ENCODE data around the gene HOXB7. TPM values are rescaled to one million over a fixed set of nuclear protein-coding genes. Genes with fewer than 3 reads are reported as not detected.
A peak's percentile ranks its signal among the peaks of the same experiment; 100 is the strongest.

HOXB7 gene
- 9.9 and 11.4 TPM in 2 replicates for total RNA-seq

DNA sequence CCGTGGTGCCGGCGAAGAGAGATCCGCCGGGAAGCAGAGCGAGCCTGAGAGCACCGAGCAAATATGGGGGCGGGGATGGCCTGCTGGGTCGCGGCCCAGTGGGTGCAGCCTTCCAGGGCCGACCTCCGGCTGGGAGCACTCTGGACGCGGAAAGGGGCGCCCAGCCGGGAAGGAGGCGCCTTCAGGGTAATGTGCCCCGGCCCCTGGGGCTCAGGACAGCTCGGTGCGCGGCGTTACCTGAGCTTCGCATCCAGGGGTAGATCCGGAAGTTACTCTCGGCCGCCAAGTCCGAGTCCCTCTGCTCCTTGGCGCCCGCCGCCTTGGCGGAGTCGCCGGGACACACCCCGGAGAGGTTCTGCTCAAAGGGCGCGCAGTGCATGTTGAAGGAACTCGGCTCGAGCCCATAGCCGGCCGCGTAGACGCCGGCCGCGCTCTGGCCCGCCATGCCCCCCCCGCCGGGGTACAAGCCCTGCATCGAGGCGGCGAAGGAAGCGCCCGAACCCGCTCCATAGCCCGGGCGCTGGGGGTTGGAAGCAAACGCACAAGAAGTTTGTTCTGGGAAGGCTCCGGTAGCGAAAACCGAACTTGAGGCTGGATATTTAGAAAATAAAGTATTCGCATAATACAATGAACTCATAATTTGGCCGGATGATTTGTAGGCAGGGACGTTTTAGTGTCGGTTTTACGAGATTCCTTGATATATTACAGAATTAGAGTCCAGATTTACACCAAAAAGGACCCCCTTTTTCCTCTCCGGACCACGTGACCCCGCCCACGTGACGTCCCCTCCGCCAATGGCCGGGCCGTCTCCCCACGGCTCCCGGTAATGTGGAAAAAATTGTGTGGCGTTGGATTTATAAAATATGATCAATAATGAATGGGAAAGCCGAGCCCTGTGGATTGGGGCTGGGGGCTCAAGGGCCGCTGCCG is at the start of gene HOXB7:
HOXB7 (minus strand) TSS at position 736 of the 930 bp plus-strand sequence; CDS start at position 637, 99 bp downstream.
- peak; percentile 82 for DNase-seq

DNA sequence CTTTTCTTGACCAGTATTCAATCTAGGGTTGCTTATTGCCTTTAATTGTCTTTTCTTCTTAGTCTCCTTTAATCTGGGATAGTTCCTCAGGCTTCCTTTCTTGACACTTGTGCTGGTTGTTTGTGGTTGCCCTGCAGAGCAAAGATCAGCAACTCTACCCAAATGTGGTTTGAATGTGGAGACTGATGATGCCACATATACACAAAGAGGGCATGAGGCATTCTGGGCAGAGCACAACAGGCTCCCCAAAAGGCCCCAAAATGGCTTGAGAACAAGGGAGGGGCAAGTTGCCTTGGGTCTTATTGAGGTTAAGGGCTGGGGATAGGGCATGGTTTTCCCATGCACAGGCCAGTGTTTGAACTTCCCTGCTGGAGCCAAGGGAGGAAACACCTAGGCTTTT is 45.1 kb upstream of the HOXB7 start:
- no peak for DNase-seq

DNA sequence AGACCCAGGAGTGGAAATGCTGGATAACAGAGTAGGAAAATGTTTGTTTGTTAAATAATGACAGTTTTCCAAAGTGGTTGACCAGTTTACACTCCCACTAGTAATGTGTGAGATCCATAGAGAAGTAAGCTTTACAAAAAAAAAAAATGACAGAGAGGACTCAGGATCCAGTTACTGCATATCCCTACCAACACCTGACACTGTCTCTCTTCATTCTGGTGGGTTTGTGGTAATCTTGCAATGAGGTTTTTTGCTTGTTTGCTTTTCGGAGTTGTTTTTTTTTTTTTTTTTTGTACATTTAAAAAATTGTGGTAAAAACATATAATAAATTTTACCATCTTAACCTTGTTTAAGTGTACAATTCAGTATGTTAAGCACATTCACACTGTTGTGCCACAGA is 38.9 kb upstream of the HOXB7 start:
- DNase-seq = no peak

DNA sequence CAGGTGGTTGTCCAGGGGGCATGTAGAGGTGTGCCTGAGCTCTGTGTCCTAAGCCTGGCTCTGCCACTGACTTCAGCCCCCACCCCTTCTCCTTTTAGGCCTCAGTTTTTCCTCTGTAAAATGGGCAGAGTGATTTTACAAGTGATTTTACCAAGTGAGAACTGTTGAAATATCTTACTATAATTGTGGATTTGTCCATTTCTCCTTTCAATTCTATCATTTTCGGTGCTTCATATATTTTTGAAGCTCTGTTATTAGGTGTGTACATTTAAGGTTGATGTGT is 37.1 kb upstream of the HOXB7 start:
- DNase-seq = no peak

DNA sequence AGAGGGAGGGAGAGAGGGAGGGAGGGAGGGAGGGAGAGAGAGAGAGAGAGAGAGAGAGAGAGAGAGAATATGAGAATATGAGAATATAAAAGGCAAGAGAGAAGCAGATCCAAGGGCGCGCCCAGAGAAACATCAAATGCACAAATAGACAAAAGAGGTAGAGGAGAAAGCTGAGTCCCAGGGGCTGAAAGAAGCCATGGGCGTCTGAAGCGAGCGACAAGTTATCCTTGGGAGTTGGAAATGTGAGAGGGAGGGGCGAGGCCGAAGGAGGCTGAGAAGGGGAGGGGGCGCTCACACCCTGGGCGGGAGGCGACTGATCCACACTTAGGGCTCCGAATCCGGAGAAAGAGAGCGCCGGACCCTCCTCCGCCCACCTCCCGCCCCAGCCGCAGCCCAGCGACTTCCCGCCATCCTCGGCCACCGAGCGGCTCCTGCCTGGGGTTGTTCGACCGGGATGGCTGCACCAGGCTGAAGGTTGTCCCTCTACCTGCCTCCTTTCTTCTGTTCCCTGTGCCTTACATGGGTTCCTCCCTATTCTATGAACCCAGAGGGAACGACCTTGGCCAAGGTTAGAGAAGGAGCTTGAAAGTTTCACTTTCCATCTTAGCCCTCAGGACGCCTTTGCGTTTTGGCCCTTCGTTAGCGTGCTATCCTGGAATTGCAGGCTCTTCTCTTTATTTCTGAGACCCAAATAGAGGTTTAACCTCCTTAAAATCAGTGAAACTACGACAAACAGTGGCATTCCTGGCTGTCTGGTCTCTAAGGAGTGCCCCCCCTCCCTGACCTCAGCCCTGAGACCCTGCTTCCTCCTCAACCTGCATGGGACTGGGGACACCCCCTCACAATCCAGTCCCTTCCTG is 36.5 kb upstream of the HOXB7 start:
- DNase-seq = no peak

DNA sequence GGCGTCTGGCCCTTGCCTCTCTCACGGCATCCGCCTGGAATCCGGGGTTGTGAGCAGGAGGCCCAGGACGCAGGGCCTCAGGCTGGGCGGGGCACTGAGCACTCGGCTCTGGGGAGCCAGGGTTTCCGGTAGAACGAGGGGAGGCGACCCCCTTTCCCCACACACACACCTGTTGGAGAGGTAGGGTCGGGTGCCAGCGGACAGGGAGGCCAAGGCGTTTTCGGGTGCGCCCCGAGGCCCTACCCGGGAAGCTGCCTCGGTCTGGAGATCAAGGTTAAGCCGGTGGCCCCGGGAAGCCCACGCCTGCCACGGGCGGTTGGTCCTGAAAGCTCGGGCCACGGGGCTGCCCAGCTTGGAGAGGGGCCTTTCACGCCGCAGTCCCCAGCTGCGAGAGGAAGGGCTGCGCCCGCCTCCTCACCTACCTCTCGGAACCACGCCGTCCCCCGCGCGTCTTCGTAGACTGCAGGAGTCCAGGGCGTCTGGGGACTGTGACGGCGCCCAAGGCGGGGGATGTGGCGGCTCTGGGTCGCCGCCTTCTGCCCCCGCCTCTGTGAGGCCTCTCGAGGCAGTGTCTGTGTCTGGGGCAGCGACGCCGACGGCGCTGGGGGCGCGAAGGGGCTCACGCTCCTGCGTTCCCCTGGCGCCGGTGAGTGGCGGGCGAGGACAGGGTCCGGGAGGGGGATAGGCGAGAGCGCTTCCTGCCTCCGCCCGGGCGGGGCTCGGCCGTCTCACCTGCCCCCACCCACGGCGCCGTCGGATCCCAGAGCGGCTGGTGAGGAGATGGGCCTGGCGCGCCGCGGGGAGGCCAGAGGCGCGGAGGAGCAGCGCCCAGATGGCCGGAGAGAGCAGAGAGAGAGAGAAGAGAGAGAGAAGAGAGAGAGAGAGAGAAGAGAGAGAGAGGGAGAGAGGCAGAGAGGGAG is 35.6 kb upstream of the HOXB7 start:
- DNase-seq = no peak

DNA sequence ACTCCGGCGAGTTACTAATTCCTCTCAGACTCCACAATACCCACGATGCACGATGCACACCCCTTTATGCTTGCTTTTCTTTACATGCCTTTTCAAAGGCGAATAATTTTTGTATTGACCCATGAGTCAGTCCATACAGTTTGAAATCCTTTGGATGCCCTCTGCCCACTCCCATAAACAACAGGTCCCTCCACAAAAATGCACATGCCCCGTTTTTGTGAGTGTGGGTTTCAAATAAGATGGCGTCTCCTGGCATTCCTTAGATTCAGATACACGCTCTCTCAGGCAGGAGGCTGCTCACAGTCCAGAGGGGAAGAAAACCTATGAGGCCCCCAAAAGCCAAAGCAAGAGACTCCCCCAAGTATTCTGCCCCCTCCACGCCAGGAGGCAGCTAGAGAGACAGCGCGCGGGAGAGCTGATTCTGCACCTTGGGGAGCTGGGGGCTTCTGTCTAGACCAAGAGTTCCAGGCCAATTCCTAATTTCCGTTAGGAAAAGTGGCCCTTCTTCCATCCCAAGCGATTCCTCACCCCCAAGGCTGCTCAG is 34.9 kb upstream of the HOXB7 start:
- no peak for DNase-seq

DNA sequence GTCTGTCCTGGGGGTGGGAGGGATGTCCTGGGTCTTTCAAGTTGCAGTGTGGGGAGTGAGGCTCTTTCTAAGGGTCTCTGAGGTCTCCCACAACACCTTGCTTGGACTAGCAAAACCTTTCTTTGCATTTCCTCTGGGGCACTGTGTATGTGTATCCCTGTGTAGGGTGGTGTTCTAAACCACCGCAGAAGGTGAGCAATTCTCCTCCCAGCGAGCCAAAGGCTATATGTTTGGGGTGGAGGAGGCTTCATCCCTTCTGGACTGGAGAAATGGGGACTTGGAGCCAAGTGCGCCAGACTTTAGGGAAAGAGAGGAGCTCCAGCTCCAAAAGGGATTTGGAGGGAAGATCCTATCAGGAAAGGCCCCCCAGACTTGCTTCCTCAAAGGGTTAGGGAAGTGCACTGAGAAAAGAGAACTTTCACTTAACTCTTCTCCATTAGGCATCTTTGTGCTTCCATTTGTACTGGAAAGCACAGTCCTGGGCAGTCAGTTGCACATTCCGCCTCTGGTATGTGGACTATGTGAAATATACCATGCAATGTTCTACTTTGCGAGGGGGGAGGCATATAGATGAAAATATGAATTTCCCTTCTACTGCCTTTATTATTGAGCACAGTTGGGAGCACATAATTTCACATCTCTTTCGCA is 34.2 kb upstream of the HOXB7 start:
- no peak for DNase-seq

DNA sequence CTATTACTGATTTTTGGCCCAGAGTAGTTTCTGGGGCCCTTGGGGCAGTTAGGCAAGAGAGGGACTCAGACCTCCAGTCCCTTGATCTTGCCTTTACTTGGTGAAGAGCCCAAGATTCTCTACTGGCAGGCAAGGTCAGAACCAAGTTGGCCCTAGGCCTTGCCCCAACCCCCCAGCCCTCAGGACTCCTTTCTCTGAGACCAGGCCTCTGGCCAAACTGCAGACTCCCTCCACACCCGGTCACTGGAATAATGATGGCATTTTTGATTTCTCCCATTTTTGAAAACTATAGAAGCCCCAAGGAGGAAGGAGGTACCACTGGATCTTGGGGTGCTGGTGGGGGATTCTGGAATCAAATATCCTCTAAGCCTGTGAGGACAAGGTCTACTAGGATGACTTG is 33.3 kb upstream of the HOXB7 start:
- no peak for DNase-seq

DNA sequence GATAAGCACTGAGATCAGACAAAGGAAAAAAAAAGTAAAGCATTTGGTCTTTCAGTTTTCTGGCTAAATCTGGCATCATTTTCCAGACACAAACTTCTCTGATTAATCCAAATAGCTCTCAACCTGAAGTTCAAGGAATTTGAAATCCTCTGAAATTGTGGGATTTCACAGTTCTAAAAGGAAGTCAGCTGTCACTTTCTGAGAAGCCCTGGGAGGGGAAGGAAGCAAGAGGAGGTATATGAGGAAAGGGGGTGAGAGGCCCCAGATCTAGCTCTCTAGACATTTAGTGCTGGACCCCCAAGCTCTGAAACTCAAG is 32.8 kb upstream of the HOXB7 start:
- no peak for DNase-seq

DNA sequence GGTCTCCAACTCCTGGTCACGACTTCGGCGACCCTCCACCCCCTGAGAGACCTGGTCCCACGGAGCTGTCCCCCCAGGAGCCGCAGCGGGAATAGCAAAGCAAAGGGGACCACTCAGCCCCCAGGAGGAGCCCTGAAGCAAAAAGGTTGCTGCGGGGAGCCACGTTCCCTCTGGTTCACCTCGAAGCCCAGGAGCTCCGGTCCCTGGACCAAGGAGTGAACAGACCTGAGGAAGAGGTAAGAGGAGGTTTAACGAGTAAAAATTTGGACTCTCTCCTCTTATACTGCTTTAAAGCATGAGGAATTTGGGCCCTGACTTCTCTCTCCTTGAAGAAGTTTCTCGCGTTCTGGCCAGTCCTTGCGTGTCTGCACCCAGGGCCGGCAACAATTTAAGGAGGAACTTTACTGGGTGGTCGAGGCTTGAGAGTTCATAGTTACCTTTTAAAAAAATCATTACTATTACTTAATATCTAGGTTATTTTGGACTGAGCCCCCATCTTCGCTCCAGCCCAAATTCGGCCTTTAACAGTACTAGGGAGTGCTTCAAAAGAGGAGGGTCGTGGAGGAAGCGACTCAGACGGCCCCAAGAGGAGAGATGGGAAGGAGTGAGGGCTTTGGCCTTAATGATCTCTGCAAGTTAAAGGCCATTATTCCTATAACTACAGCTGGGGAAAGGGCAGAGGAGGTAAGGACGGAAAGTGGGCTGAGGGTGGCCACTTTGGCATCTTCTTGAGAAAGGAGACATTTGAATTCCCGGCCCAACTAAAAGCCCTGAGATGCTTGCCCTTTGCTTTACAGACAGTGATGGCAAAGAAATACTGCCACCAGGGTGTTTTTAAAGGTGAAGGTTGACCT is 32.3 kb upstream of the HOXB7 start:
- DNase-seq = no peak

DNA sequence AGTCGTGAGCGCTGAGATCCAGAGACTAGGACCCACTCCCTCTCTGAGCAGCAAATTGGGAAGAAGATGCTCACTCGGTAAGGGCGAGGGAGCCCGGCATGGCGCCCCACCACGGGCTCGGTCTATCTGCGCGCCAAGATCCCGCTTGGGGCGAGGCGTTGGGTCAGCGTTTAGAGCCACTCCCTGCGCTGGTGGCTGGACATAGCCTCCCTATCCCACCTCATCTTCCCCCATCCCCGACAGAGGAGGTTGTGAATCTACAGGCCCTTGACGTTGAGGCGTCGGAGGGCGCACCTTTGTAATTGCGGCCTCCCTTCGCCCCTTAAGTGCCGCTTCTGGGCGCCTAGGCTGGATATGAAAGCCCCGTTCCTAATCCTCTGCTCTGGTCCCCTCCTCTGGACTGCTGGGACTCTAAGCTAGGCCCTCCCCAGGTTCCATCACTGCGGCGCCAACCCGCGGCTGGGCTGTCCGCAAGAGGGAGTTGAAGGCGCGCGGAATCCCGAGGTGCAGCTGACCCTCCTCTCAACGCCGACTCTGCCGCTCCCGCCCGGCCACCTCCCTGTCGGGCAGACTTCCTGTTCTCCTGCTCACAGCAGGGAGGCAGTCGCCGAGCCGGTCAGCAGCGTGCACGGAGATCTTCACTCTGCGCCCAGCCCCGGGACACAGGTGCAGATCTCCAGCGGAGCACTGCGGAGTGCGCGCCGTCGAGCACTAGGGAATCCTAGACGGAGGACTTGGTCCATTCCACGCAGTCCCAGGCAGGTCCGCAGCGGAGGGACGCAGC is 31.4 kb upstream of the HOXB7 start:
- no peak for DNase-seq

DNA sequence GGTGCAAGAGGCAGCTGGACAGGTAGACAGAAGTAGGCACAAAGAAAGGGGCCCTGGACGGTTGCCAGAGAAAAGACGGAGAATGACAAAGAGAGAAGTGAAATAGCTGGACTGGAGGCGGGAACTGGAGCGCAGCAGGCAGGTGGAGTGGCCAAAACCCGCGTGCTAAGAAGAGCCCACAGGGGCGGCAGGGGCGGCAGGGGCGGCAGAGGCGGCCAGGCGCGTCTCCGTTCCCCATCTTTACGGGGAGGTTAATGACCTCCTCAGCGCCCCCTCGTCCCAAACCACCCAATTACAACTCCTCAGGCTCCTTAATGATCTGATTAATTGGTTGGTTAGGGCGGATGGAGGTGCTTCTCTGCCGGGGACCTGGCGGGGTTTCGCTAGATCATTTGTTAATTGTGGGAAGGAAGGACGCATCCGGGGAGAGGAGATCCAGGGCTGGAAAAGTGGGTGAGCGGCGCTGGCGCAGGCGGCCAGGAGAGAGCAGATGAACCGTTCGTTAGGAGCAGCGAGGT is 30.8 kb upstream of the HOXB7 start:
- DNase-seq = no peak

DNA sequence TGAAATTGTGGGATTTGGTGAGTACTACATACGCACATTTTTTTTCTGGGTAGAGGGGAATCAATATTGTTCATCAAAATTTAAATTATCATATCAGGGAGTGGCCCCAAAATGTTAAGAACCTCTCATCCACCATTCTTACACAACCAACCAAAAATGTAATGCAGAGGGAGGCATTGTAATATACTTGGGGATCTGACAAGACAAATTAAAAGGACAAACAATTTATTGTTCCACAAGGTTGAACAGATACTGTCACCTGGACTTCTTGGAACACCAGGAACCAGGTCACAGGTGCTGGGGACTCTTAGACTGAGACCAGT is 30.0 kb upstream of the HOXB7 start:
- no peak for DNase-seq

DNA sequence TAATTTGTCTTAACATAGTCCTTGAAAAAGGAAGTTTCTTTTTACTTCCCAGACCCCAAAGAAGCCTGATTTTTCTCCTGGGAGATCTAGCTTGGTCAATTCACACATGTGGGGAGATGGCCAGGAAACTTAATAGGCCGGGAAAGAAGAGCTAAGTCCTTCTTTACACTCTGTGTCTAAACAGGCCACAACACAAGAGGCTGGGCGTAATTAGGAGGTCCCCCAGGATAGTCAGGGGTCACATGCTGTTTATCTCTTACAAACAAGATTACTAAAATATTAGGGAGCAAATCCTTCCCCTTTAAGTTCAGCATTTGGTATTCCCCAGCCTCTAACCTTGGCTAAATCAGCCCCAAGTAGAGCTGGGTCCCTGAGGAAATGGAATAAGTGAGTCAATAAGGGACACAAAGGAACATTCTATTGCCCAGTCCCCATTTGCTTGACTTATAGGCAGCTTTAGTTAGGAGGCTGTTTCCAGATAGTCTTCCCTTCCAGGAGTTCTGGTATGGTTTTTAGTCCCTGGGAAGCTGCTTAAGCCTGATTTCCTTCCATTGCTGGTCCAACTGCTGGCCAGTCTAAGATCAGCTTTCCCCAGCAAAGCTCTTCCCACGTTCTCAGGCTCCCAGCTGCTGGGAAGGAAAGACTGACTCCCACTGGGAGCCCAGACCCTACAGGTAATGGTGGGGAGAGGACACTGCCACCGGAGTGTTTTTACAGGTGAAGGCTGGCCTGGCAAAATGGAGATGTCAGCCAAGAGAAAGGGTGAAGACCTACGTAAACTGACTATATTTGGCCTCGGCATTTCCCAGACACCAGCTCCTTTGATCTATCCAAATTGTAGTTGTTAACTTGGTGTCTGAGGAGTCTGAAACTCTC is 29.4 kb upstream of the HOXB7 start:
- no peak for DNase-seq

DNA sequence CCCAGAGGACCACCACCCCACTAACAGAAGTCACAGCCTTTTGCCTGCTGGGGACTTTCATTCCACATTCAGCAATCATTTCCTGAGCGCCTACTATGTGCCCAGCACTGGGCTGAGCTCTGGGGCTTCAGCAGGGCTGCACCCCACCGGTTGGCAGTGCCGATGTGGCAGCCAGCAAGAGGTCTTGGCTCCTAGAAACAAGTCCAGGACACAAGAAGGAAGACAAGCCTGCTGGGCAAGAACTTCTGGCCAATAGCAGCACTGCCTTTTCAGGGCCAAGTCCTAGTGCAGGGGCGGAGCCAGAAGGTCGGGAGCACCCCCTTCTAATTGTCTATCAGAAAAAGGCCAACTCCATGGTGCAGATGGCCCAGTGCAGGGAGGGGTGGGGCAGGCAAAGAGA is 28.3 kb upstream of the HOXB7 start:
- no peak for DNase-seq

DNA sequence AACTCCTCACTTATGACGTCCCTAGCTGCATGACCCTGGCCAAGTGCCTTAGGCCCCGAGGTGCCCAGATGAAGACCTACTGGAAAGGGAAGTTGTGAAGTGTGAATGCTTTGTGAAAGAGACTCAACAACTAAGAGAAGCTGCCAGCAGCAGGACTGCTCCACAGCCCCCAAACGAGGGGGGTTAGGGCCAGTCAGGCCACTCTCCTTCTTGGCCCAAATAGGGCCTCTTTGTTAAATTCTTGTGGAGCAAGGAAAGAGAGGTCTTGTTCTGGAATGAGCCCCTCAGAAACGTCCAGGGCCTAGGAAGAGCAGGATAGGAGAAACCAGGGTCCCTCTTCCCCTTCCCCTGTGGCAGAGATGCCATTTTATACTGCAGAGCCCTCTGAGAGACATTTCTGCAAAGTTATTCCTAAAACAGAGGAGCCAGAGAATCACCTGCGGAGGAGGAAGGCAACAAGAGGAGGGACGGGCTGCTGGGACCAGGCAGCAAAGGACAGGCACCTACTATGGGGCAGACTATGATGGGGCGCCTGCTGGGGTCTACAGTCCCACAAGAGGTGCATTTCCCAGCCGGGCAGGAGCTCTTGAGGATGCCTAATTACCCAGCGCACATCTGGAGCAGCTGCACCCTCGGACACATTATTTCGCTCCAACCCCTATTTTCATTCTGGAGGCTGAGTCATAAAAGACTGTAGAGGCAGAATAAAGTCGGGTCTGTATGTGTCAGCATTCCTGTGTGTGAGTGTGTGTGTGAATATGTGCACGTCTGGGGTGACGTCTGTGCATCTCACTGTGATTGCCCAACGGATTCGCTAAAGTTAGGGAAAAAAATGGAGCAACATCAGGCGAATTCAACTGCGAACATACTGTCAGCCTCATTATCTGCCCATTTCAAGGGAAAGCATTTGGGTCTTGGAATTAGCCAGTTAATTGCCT is 26.8 kb upstream of the HOXB7 start:
- DNase-seq = no peak

Data from dermis blood vessel endothelial cell (primary cell).